CD14-positive monocyte (primary cell): ENCODE measurements around the gene EPHA6. TPM values are rescaled to one million over a fixed set of nuclear protein-coding genes. Genes with fewer than 3 reads are reported as not detected.

ENCODE experiments used
- DNase-seq, 3 donors: peaks; one replicate each; pipeline ENCODE4 v3.0.0-alpha.2; 2011 to 2022
- H2AFZ ChIP-seq: 2 replicates; pipeline ENCODE4 v1.6.0; 2012; ENCODE audit warnings: mild to moderate bottlenecking, low read depth, low read length, inconsistent platforms; ENCODE audit not compliant: insufficient read depth, poor library complexity, severe bottlenecking
- H3K27ac ChIP-seq, 2 donors: 1 replicate in 1 of 2; 2 replicates in 1 of 2; pipeline ENCODE4 v1.5.1; 2012 to 2013; ENCODE audit warnings: low read length in 2 of 2, control low read depth in 1 of 2, inconsistent platforms in 1 of 2, low read depth in 1 of 2, mild to moderate bottlenecking in 1 of 2
- H3K27me3 ChIP-seq, 2 donors: one replicate each; pipeline versions ENCODE4 v1.6.0 to v1.6.1; 2011 to 2013; ENCODE audit warnings: low read length in 2 of 2; ENCODE audit not compliant: control insufficient read depth in 2 of 2, insufficient read depth in 2 of 2
- H3K36me3 ChIP-seq, 2 donors: replicated peaks in 1 of 2; 1 replicate in 1 of 2; 2 replicates in 1 of 2; pipeline versions ENCODE4 v1.5.1 to v1.6.1; 2012 to 2013; ENCODE audit warnings: low read length in 2 of 2, control low read depth in 1 of 2, inconsistent platforms in 1 of 2, mild to moderate bottlenecking in 1 of 2; ENCODE audit not compliant: insufficient read depth in 2 of 2, control insufficient read depth in 1 of 2
- H3K4me1 ChIP-seq, 2 donors: 1 replicate in 1 of 2; 2 replicates in 1 of 2; pipeline versions ENCODE4 v1.5.1 to v1.6.1; 2012 to 2013; ENCODE audit warnings: low read length in 2 of 2, control low read depth in 1 of 2, inconsistent platforms in 1 of 2, mild to moderate bottlenecking in 1 of 2, moderate library complexity in 1 of 2; ENCODE audit not compliant: insufficient read depth in 2 of 2, control insufficient read depth in 1 of 2
- H3K4me2 ChIP-seq: replicated peaks from 2 replicates; pipeline ENCODE3; 2012; ENCODE audit warnings: low read length, moderate library complexity, mild to moderate bottlenecking; ENCODE audit not compliant: poor library complexity, severe bottlenecking; ENCODE audit errors: extremely low read depth
- H3K4me3 ChIP-seq, 3 experiments: fragments of 200-600 bp in 1 of 3; sonication (generic) in 1 of 3; replicated peaks in 1 of 3; 1 replicate in 2 of 3; 2 replicates in 1 of 3; pipeline ENCODE4 v1.5.1; 2011 to 2013; ENCODE audit warnings: low read length in 3 of 3, mild to moderate bottlenecking in 3 of 3, control low read depth in 2 of 3, low read depth in 2 of 3, inconsistent platforms in 1 of 3, moderate library complexity in 1 of 3
- H3K79me2 ChIP-seq: 2 replicates; pipeline ENCODE4 v1.6.0; 2012; ENCODE audit warnings: mild to moderate bottlenecking, control low read depth, inconsistent platforms, low read length, moderate library complexity; ENCODE audit not compliant: insufficient read depth
- H3K9ac ChIP-seq: 2 replicates; pipeline ENCODE4 v1.6.0; 2017; ENCODE audit warnings: low read length, mild to moderate bottlenecking; ENCODE audit not compliant: insufficient read depth, poor library complexity, severe bottlenecking
- H3K9me3 ChIP-seq, 2 donors: replicated peaks in 1 of 2; 1 replicate in 1 of 2; 2 replicates in 1 of 2; pipeline versions ENCODE4 v1.5.1 to v1.6.1; 2012 to 2013; ENCODE audit warnings: low read length in 2 of 2, control low read depth in 1 of 2; ENCODE audit not compliant: control insufficient read depth in 1 of 2, insufficient read depth in 1 of 2
- H4K20me1 ChIP-seq: 2 replicates; pipeline ENCODE4 v1.6.0; 2012; ENCODE audit warnings: mild to moderate bottlenecking, low read length, control low read depth, moderate library complexity; ENCODE audit not compliant: insufficient read depth
- H3K27ac Mint-ChIP-seq, 7 donors: one replicate each; pipeline ENCODE4 v1.8.0; 2020; ENCODE audit warnings: mild to moderate bottlenecking in 7 of 7, mixed read lengths in 7 of 7, moderate library complexity in 6 of 7, inconsistent platforms in 2 of 7
- H3K27me3 Mint-ChIP-seq, 3 donors: one replicate each; pipeline ENCODE4 v1.8.0; 2021 to 2022; ENCODE audit warnings: low read depth in 3 of 3, mild to moderate bottlenecking in 3 of 3, mixed read lengths in 3 of 3, moderate library complexity in 3 of 3, inconsistent platforms in 1 of 3
- H3K36me3 Mint-ChIP-seq, 2 donors: one replicate each; pipeline ENCODE4 v1.8.0; 2020; ENCODE audit warnings: mixed read lengths in 2 of 2, inconsistent platforms in 1 of 2, mild to moderate bottlenecking in 1 of 2
- H3K4me1 Mint-ChIP-seq: one replicate; pipeline ENCODE4 v1.8.0; 2020; ENCODE audit warnings: mild to moderate bottlenecking, mixed read lengths
- H3K4me3 Mint-ChIP-seq, 2 donors: one replicate each; pipeline ENCODE4 v1.8.0; 2020; ENCODE audit warnings: mild to moderate bottlenecking in 2 of 2, mixed read lengths in 2 of 2, moderate library complexity in 1 of 2
- H3K9me3 Mint-ChIP-seq, 7 donors: one replicate each; pipeline ENCODE4 v1.8.0; 2020 to 2022; ENCODE audit warnings: mixed read lengths in 7 of 7, mild to moderate bottlenecking in 6 of 7, moderate library complexity in 6 of 7, inconsistent platforms in 2 of 7
- WGBS: methylation state at CpG from one replicate; pipeline ENCODE4 v1.1.5; 2013; ENCODE audit warnings: missing lambda C conversion rate; ENCODE audit not compliant: insufficient coverage; 5-methylcytosine and 5-hydroxymethylcytosine counted together
- intact Hi-C, 2 donors: fragments of 100-400 bp; cut with micrococcal nuclease; formaldehyde crosslinking; loops; one replicate each; pipeline versions ENCODE4 v1.15.0 to v1.15.1; 2023
- polyA plus RNA-seq, 3 donors: library from polyadenylated mRNA; depleted of rRNA in 1 of 3; unstranded in 2 of 3; stranded (reverse) in 1 of 3; fragments of 300-500 nt in 2 of 3; fragments of >200 nt in 1 of 3; fragmentation: Illumina TruSeq in 2 of 3; gene quantifications; 1 replicate in 2 of 3; 2 replicates in 1 of 3; pipeline ENCODE4 v1.2.3, GENCODE V29; 2012 to 2021
- TF ChIP-seq, protein P1 (sequence below): fragments of 200-600 bp; IDR thresholded peaks from one replicate; pipeline ENCODE4 v1.8.0; 2022; ENCODE audit warnings: antibody characterized with exemption, mild to moderate bottlenecking

The EPHA6 gene
- polyA plus RNA-seq, 3 donors: not detected

- Mint-ChIP-seq H3K9me3 (peaks cover 0 to 7% (median 2%) of the 10 kb centered on the region in 7 donors), H3K27ac (no peak overlapping the region), H3K36me3 (no peaks in the 10 kb centered on the region), H3K4me3 (no peak overlapping the region), H3K27me3 (no peaks in the 10 kb centered on the region), H3K4me1 (no peaks in the 10 kb centered on the region)
- no peaks in the 10 kb centered on the region for H3K36me3 ChIP-seq
- TF ChIP-seq, protein P1, sequence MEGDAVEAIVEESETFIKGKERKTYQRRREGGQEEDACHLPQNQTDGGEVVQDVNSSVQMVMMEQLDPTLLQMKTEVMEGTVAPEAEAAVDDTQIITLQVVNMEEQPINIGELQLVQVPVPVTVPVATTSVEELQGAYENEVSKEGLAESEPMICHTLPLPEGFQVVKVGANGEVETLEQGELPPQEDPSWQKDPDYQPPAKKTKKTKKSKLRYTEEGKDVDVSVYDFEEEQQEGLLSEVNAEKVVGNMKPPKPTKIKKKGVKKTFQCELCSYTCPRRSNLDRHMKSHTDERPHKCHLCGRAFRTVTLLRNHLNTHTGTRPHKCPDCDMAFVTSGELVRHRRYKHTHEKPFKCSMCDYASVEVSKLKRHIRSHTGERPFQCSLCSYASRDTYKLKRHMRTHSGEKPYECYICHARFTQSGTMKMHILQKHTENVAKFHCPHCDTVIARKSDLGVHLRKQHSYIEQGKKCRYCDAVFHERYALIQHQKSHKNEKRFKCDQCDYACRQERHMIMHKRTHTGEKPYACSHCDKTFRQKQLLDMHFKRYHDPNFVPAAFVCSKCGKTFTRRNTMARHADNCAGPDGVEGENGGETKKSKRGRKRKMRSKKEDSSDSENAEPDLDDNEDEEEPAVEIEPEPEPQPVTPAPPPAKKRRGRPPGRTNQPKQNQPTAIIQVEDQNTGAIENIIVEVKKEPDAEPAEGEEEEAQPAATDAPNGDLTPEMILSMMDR: no peak
- H3K79me2 ChIP-seq: no peaks in the 10 kb centered on the region
- peaks cover 0 to 3% of the 10 kb centered on the region in 2 donors for H3K9me3 ChIP-seq
- no peak overlapping the region for H3K27ac ChIP-seq
- no peak overlapping the region for H3K4me2 ChIP-seq
- no peak overlapping the region for H3K4me3 ChIP-seq
- H4K20me1 ChIP-seq: no peaks in the 10 kb centered on the region
- no peak overlapping the region for H2AFZ ChIP-seq
- H3K27me3 ChIP-seq: no peaks in the 10 kb centered on the region
- intact Hi-C loops: no loop called here
- no peak for DNase-seq
- H3K9ac ChIP-seq: no peak overlapping the region
- no peaks in the 10 kb centered on the region for H3K4me1 ChIP-seq
- WGBS: 100% methylated on average over 1 of the region's 2 CpGs
Observed at GRCh38 chr3:97043411-97043810, 229.0 kb downstream of the EPHA6 start.

DNA sequence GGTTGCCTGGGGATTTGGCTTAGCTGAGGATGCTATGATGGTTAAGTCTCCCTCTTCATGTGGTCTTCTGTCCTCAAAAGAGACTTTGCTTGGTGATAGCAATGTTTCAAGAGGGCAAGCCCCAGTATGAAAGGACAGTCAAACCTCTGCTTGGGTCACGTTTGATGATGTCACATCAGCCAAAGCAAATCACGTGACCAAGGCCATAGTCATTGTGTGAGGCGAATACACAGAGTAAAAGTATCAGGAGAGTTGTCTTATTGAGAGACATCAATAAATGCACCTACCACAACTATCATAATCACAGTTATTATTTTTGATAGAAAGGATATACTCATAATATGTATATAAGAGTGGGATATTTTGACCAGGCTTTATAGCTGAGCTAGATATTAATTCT is 243.0 kb downstream of the EPHA6 start:
- TF ChIP-seq, protein P1: no peak
- no peaks in the 10 kb centered on the region for H3K36me3 Mint-ChIP-seq
- no peak overlapping the region for H2AFZ ChIP-seq
- no peaks in the 10 kb centered on the region for H3K4me1 Mint-ChIP-seq
- H3K4me3 ChIP-seq: no peak overlapping the region
- H3K79me2 ChIP-seq: no peaks in the 10 kb centered on the region
- intact Hi-C loops: no loop called here
- no peak overlapping the region for H3K27ac Mint-ChIP-seq
- no peak overlapping the region for H3K9ac ChIP-seq
- H3K4me3 Mint-ChIP-seq: no peak overlapping the region
- DNase-seq: no peak
- peaks cover 2 to 6% (median 3%) of the 10 kb centered on the region in 7 donors for H3K9me3 Mint-ChIP-seq
- no peaks in the 10 kb centered on the region for H3K27me3 ChIP-seq
- no peaks in the 10 kb centered on the region for H3K36me3 ChIP-seq
- H3K4me2 ChIP-seq: no peak overlapping the region
- H4K20me1 ChIP-seq: no peaks in the 10 kb centered on the region
- no CpG with 5 or more reads among the region's 3 CpGs for WGBS
- H3K4me1 ChIP-seq: no peaks in the 10 kb centered on the region
- H3K27ac ChIP-seq: no peak overlapping the region
- H3K27me3 Mint-ChIP-seq: no peaks in the 10 kb centered on the region
- H3K9me3 ChIP-seq: peaks cover 0 to 6% of the 10 kb centered on the region in 2 donors
